ENCODE data around the gene ADAMTS10.

GRCh38 chr19:8605514-8605913, 5.0 kb downstream of the ADAMTS10 start:
- no peak for TF ChIP-seq CTCF (conservative IDR thresholded peaks at IDR 0.05; ENCODE audit: low read length)
- no peak for TF ChIP-seq EZH2phosphoT487 (IDR thresholded peaks at IDR 0.05; ENCODE audit: borderline replicate concordance, low read depth, low read length)

Data from OCI-LY7 (cell line).